HG02970 (cell line): ENCODE results near the gene KRABD2.
"Not testable (repeated sequence)": the region's sequence is repeated elsewhere in the genome, so short reads cannot be mapped to it uniquely, and the experiment has no call there.

Source experiments
- ATAC-seq: cut with Tn5 transposase; IDR thresholded peaks from one replicate; pipeline ENCODE4 v1.9.1; 2021; ENCODE audit warnings: mild to moderate bottlenecking, moderate library complexity, moderate number of reproducible peaks; ENCODE audit not compliant: unreplicated experiment, low FRiP score

The KRABD2 gene

DNA sequence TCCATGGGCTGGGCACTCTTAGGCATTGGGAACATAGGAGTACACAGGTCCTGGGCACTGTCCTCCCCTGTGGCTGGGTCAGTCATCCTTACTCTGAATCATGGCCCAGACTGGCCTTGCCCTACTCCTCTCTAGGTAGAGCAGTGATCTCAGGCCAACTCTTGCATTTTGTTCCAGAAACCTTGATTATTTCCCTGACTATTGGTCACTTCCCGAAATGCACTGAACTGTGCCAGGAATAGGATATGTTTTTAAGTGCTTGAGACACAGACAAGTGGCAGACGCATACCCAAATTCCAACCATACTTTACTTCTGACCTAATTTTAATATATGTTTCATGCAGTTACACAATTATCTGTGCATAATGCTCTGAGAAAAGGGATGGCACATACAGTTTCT lies 10.3 kb downstream of the KRABD2 start:
- ATAC-seq: no peak

DNA sequence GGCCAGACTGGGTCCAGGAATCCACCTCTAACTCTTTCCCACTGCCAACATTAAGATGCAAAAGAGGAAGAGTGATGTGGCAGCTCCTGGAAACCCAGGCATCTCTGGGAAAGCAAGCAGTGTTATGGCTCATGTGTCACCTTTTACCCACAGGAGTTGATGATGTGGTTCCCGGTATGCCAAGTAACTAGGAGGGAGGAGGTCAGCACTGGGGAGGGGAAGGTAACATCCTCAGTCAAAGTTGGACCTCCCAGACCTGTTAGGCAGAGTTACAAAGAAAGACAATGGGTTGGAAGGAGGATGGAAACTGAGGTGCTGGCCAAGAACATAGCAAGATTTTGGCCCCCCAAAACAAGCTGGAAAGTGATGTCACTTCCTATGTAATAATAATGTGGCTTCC lies 11.4 kb downstream of the KRABD2 start:
- ATAC-seq: no peak

DNA sequence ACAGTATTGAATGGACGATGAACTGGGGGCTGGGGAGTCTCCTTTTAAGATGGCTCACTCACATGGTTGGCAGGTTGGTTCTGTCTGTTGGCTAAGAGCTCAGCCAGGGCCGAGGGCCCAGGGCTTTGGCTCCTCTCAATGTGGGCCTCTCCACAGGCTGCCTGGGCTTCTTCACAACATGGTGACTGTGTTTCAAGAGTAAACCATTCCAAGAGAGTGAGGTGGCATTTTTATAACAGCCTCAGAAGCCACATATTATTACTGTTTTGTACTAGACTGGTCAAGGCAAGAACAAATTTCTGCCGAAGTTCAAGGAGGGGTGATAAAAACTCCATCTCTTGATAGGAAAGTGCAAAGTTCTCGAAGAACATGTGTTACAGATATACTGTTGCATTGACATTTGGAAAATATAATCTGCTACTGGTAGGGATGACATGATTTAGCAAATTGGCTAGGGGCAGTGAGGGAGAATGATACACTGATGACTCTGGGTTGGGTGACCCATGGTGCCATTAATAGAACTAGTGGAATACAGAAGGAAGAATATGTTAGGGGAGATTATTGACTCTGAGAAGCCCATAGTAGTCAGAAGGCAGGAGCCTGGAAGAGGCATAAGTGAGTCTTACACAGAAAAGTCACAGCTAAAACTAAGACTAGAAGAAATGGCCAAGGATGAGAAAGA lies 13.7 kb downstream of the KRABD2 start:
- no peak for ATAC-seq

DNA sequence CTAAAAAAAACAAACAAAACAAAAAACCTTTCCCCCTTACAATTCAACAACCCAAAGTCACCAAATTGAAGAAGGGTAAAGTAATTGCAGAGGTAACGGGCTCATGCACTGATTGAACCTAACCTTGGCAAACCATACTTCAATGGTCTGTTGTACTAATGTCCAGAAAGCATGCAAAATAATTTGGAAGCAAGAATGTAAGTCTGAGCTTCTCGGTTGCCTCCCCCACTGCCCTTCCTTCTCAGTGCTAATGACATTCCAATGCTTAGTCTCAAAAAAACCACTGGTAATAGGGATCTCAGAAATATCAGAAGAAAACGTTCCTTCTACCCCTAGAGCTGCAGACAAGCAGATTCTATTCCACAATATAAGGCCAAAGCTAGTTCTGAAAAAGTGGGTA lies 15.8 kb downstream of the KRABD2 start:
- no peak for ATAC-seq

DNA sequence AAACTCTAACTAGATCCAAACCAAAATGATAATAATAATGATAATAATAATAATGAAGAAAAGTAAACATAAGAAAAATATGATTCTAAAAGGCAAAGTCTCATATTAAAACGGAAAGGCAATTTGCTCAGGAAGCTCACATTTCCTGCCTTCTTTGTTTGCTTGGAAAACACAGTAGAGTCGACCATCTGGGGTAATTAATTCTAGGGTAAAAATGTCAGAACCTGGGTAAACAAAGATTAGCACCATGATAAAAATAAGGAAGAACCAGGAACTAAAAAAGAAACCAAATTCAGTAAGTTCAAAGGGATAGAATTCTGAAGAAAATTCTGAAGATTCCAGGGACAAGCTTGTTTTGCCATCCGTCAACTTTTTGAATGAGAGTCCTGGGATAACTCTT lies 16.2 kb downstream of the KRABD2 start:
- ATAC-seq: no peak

DNA sequence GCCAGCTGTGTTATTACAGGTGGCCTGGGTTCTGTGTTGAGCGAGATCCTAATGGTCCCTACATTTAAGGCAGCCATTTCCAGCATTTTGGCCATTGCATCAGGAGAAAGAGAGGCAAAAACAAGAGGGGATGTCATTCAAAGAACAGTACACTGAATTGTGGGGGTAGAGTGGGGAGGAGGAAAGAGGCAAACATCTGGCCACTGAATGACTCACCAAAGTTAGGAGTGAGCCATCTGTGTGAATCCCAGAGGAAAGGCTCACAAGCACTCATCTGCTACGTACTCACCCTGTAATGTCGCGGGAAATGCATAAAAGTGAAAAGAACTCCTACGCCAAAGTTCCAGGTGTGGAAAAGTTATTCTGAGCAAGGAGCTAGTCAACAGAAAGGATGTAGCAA lies 16.7 kb downstream of the KRABD2 start:
- no peak for ATAC-seq

DNA sequence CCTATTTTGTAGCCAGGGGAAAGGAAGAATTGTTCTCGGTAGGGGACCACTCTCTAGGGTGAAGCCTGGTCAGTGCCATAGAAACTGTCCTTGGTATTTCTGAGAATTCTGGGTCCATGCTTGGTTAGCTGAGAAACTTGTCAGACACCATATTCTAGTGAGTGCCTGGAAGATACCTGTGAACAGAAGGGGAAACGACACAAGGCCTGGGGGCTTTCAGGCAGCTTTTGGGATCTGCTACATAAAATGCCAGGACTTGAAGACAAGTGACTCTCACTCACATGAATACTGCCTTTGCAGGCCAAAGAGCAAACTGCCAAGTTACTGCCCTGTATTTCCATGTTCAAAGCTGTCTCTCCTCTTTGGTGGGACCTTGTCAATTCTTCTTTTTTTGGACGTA lies 18.6 kb downstream of the KRABD2 start:
- ATAC-seq: no peak

DNA sequence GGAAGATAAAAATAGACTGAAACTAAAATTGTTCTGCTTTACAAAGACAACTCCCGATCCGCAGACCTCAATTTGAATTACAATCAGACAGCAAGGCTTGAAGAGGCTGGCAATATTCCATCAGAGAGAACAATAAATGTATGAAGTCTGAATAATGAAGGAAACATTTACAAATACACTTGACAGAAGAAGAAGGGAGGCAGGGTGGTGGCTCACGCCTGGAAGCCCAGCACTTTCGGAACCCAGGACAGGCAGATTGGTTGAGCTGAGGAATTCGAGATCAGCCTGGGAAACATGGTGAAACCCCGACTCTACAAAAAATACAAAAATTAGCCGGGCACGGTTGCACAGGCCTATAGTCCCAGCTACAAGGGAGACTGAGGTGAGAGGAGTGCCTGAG lies 22.3 kb downstream of the KRABD2 start:
- no peak for ATAC-seq

DNA sequence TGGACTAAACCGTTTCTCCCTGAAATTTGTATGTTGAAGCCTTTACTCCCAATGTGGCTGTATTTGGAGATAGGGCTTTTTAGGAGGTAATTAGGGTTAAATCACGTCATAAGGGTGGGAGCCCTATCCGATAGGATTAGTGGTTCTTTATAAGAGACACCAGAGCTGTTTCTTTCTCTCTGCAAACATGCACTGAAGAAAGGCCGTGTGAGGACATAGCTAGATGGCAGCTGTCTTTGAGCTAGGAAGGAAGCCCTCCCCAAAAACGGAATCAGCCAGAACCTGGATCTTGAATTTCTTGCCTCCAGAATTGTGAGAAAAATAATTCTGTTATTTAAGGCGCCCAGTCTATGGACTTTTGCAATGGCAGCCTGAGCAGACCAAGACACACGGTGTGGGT lies 22.8 kb downstream of the KRABD2 start:
- no peak for ATAC-seq

DNA sequence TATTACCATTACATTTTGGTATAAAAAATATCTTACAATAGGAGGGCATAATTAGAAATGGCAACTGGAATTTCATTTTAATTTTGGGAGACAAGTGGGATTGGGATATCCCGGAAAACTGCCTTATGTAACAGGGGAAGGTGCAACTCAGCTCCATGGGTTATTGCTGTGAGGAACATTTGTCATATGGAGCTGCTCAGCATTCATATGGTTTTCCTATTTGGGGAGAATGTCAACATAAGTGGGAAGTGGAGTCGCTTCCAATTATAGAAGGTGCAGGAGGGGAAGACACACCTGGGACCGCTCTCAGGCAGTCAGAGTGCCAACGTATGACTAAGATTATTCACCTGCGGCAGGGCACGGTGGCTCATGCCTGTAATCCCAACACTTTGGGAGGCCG lies 26.2 kb downstream of the KRABD2 start:
- no peak for ATAC-seq

DNA sequence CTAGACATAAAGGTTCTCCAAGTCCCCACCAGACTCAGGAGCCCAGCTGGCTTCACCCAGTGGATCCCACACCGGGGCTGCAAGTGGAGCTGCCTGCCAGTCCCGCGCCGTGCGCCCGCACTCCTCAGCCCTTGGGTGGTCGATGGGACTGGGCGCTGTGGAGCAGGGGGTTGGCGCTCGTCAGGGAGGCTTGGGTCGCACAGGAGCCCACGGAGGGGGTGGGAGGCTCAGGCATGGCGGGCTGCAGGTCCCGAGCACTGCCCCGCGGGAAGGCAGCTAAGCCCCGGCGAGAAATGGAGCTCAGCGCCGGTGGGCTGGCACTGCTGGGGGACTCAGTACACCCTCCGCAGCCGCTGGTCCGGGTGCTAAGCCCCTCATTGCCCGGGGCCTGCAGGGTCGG lies 29.5 kb downstream of the KRABD2 start:
- not testable (repeated sequence) for ATAC-seq

DNA sequence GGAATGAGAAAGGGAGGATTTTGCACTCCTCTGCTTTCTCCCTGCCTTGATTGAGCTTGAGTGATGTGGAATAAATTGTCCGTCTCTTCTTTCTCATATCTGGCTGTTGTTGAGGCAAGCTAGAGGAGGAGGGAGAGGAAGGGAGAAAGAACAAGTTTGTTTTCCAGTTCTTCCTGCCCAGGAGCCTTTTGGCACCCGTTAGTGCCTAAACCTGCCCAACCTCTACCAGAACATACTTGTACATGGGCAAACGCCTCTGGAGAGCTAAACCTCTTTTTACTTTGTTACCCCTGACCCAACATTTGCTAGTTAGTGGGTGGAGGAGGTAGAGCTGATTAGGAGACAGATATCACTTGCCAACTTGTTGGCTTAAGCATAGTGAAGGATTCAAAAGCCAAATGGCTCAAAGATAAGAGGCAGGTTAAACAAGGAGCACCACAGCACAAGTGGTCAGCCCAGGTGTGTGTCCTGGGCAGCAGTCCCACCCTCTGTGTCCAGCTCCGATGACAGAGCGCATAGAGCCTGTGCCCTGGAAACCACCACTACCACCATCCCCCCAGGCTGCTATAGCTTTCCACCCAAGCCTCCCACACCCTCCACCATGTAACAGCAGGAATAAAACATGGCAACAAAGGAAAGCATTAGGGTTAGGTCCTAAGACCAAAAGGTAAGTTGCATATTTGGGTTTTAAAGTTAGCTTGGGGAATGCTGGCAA lies 30.4 kb downstream of the KRABD2 start:
- ATAC-seq: no peak

DNA sequence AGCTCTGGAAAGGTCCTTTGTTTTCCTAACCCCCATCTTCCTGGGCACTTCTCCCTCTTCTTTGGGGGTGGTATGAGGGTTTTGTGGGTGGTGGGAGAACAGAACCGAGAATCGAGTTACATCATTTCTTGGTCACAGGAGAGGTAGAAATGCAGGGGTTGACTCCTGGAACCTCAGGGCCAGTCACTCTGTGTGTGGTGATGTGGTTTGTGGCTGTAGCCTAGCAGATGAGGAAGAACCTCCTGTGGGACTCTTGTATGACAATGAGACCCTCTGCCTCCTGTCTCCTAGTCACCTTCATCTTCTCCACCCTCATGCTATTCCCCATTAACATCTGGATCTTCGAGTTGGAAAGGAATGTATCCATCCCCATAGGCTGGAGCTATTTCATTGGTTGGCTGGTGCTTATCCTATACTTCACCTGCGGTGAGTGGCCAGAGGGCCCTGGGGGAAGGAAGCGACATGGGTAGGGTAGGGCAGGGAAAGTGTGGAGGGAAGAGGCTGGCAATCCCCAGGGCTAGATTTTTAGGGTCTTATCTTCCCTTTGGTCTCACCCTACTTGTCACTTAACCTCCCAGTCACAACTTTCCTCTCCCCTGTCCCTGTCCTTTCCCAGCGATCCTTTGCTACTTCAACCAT lies 31.3 kb downstream of the KRABD2 start:
- ATAC-seq: no peak

DNA sequence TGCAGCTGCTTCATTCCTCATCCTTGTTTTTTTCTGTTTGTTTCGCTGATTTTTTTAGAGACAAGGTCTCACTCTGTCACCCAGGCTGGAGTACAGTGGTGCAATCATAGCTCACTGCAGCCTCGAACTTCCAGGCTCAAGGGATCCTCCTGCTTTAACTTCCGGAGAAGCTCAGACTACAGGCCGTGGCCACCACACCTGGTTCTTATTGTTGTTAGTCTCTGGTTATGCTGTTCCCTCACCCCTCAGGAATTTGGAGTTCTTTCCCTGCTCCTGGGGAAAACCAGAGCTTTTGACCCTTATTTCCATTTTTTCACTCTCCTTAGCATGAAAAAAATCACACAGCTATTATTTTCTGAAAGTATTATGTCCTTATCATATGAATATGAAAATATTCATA lies 35.0 kb downstream of the KRABD2 start:
- no peak for ATAC-seq

DNA sequence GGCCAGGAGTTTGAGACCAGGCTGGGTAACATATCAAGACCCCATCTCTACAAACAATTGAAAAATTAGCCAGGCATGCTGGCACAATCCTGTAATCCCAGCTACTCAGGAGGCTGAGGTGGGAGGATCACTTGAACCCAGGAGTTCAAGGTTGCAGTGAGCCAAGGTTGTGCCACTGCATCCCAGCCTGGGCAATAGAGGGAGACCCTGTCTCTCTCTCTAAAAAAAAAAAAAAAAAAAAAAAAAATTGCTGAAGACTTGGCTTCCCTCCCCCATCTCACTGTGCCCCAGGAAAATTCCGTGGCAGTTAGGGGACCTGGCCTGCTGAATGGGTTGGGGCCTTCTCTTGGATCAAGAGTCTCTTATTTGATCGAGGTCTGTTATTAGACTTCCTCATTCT lies 37.0 kb downstream of the KRABD2 start, which contains the start of gene ODF4:
ODF4 (plus strand) TSS at position 301 of the 400 bp plus-strand sequence. CDS start 212 bp downstream, outside the sequence.
- no peak for ATAC-seq

DNA sequence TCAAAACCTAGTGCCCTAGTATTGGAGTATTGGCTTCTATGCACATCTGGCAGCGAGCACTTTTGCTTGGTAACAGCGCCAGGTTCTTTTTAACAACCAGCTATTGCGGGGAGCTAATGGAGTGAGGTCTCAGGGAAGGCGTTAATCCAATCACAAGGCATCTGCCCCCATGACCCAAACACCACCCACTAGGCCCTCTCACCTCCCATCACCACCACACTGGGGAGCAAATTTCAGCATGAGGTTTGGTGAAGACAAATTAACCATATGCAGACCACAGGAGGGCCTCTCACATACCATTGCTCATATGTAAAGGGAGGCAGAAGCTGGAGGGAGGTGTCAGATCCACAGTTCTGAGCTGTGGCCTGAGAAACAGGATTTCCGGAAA lies 37.8 kb downstream of the KRABD2 start:
- no peak for ATAC-seq

DNA sequence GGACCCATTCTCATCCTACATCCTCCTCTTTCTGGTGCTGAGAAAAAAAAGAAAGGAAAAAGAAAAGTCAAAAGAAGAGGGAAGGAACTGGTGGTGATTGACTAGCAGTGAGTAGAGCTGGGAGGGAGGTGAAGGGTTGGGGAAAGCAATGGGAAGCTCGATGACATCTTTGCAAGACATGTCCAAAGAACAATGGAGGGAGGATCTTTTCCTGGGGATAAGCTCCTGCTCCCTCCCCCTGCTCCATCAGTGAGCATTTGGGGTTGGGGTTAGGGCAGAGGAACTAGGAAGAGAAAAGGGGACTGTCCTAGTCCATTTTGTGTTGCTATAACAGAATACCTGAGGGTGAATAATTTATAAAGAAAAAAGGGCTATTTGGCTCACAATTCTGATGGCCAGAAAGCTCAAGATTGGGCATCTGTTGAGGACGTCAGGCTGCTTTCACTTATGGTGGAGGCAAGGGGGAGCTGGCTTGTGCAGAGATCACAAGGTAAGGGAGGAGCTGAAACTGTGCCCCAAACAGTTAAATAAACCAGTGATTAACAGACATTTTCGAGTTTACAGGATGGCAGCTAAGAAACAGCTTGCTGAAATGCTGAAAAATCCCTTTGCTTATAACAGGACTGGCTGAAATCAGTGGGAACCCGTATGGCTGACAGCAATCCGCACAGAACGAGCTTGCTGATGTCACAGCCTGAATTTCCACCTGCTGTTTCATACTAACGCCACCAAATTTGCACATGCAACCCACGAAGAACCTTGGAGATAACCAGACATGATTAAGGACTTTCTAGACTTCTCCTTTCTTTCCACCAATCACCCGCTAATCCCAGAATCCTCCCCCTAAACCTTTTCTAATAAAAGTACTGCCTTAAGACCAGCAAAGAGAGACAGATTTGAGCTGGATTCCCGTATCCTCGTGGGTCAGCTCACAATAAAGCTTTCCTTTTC lies 38.4 kb downstream of the KRABD2 start:
- ATAC-seq: no peak

DNA sequence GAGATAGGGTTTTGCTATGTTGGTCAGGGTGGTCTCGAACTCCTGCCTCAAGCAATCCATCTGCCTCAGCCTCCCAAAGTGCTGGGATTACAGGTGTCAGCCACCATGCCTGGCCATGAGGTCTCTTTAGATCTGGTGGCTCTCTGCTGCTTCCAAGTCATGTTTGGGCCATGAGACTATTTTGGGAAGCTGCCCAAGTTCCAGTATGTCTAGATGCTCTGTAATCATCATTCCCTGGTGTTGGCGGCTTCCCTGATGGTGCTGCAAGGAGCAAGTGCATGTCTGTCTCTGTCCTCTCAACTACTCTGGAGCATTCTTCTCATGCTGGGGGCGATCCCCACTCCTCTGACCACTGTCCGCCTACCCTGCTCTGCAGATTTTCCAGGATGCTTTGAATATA lies 43.2 kb downstream of the KRABD2 start:
- no peak for ATAC-seq

DNA sequence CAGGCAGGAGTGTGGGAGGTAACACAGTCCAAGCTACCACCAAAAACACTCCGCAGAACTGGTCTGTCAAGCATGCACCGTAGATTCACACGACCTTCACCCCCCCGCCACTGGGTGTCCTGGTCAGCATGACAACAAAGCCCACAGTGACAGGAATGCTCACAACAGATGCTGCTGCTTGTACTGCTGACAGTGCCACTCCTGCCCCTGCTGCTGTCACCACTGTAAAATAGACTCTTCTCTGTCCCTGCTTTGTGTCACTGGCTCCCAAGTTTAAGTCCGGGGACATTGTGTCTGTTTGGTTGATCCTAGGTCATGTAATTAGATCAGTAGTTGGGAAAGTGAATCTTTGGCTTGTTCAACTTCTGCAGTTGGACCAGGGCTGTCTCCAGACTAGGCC lies 43.8 kb downstream of the KRABD2 start:
- ATAC-seq: no peak

DNA sequence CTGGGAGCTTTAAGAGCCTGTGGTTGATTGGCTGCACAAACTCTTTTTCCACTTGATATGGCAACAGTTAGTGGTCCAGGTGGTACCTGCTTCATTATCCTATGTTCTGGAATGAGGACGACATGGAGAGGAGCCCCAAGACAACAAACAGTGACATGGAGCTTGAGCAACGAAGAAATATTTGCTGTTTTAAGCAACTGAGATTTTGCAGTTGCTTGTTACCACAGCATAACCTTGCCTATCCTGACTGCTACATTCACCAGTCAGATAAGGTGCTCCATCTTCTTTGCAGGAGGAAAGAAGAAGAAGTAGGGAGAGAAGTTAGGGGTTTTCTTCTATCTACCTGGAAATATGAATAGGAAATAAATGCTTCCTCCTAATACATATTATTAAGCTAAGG lies 44.4 kb downstream of the KRABD2 start:
- ATAC-seq: no peak

DNA sequence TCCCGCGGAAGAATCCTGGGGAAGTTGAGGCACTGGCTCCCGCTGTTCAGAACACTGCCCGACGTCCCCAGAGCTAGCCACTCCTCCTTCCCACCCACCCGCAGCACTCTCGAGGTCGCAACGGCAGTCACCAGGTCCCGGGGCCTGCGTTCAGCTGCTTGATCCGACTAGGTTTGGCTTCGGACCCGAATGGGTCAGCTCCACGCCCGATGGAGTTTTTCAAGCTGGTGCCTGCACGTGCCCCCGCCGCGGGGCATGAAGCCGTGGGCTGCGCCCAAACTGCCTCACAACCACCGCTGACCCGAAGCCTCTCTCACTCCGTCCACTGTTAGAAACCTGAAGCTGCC lies 49.2 kb downstream of the KRABD2 start:
- ATAC-seq: no peak
